ENCODE results near the gene DPEP1.
"Not testable (repeated sequence)": the region's sequence is repeated elsewhere in the genome, so short reads cannot be mapped to it uniquely, and the experiment has no call there.

Gene DPEP1

GRCh38 chr16:89656435-89657121 is 43.1 kb downstream of the DPEP1 start:
- DNase-seq: no peak

GRCh38 chr16:89657442-89658220 is 44.2 kb downstream of the DPEP1 start, which contains the start of the genes CHMP1A and SPATA33:
CHMP1A (minus strand) TSS chr16:89657708; CDS start chr16:89657588, 120 bp downstream.
SPATA33 (plus strand) TSS chr16:89657836; CDS start chr16:89657912, 76 bp downstream.
- peak; percentile 92 for DNase-seq

- peak; percentile 60 for DNase-seq
Observed at GRCh38 chr16:89658221-89658879, 44.9 kb downstream of the DPEP1 start.

GRCh38 chr16:89660146-89660545 is 46.7 kb downstream of the DPEP1 start:
- DNase-seq: no peak

GRCh38 chr16:89661215-89661614 is 47.8 kb downstream of the DPEP1 start:
- DNase-seq: no peak

GRCh38 chr16:89664238-89664637 is 50.8 kb downstream of the DPEP1 start:
- DNase-seq: not testable (repeated sequence)

- peak; percentile 77 for DNase-seq
Observed at GRCh38 chr16:89667000-89667399, 53.6 kb downstream of the DPEP1 start.

GRCh38 chr16:89667633-89668032 is 54.2 kb downstream of the DPEP1 start:
- DNase-seq: no peak

- DNase-seq: no peak
Observed at GRCh38 chr16:89668790-89669158, 55.3 kb downstream of the DPEP1 start.

GRCh38 chr16:89669755-89670154 is 56.3 kb downstream of the DPEP1 start:
- DNase-seq: no peak

- no peak for DNase-seq
Observed at GRCh38 chr16:89670496-89671431, 57.3 kb downstream of the DPEP1 start.

GRCh38 chr16:89671565-89671964 is 58.1 kb downstream of the DPEP1 start:
- DNase-seq: not testable (repeated sequence)

- DNase-seq: no peak
Observed at GRCh38 chr16:89672177-89672941, 58.9 kb downstream of the DPEP1 start.

GRCh38 chr16:89678258-89678657 is 64.8 kb downstream of the DPEP1 start:
- no peak for DNase-seq

GRCh38 chr16:89685916-89686315 is 72.5 kb downstream of the DPEP1 start:
- no peak for DNase-seq

GRCh38 chr16:89686520-89687091 is 73.2 kb downstream of the DPEP1 start, which contains the start of gene CDK10:
CDK10 (plus strand) TSS chr16:89686689; CDS start chr16:89686711, 22 bp downstream.
- DNase-seq: peak; percentile 91

- peak; percentile 93 for DNase-seq
Observed at GRCh38 chr16:89687092-89687940, 73.9 kb downstream of the DPEP1 start.

Measured in DMS53 (cell line).